Neural cell (in vitro differentiated cells): ENCODE data around the gene LINGO4. TPM values are rescaled to one million over a fixed set of nuclear protein-coding genes. Genes with fewer than 3 reads are reported as not detected.

Experiments used
- H2AFZ ChIP-seq: fragments of 200-600, 300-800 bp; sonication (generic), shearing (Covaris generic); 2 replicates; pipeline ENCODE4 v1.6.0; 2014; ENCODE audit warnings: low read depth, mild to moderate bottlenecking, antibody characterized with exemption, low read length, moderate library complexity
- H3F3A ChIP-seq: fragments of 200-600 bp; shearing (Covaris generic); 2 replicates; pipeline ENCODE4 v1.6.1; 2016; ENCODE audit warnings: mild to moderate bottlenecking, moderate library complexity, mixed read lengths, antibody characterized with exemption, low read length; ENCODE audit not compliant: insufficient read depth, poor library complexity, severe bottlenecking
- H3K27ac ChIP-seq: fragments of 200-600, 300-800 bp; sonication (generic), shearing (Covaris generic); 2 replicates; pipeline ENCODE4 v1.5.1; 2014; ENCODE audit warnings: mild to moderate bottlenecking, low read length, moderate library complexity
- H3K27me3 ChIP-seq: fragments of 300-800, 200-600 bp; sonication (generic), shearing (Covaris generic); 2 replicates; pipeline ENCODE4 v1.6.0; 2014; ENCODE audit warnings: mild to moderate bottlenecking, low read depth, low read length, moderate library complexity; ENCODE audit not compliant: insufficient read depth
- H3K36me3 ChIP-seq: fragments of 300-800, 200-600 bp; sonication (generic), shearing (Covaris generic); 2 replicates; pipeline ENCODE4 v1.5.1; 2014; ENCODE audit warnings: mild to moderate bottlenecking, antibody characterized with exemption, low read length, moderate library complexity; ENCODE audit not compliant: insufficient read depth
- H3K4me2 ChIP-seq: fragments of 300-800, 200-600 bp; sonication (generic), shearing (Covaris generic); 2 replicates; pipeline ENCODE4 v1.6.0; 2014; ENCODE audit warnings: mild to moderate bottlenecking, low read length
- H3K4me3 ChIP-seq: fragments of 300-800, 200-600 bp; sonication (generic), shearing (Covaris generic); 2 replicates; pipeline ENCODE4 v1.5.1; 2014; ENCODE audit warnings: mild to moderate bottlenecking, low read length, moderate library complexity
- H3K79me2 ChIP-seq: fragments of 200-600 bp; shearing (Covaris generic); replicated peaks from 2 replicates; pipeline ENCODE4 v1.6.0; 2014; ENCODE audit warnings: mild to moderate bottlenecking, low read length, moderate library complexity; ENCODE audit not compliant: insufficient read depth
- H3K9ac ChIP-seq: fragments of 300-800, 200-600 bp; sonication (generic), shearing (Covaris generic); 2 replicates; pipeline ENCODE4 v1.6.1; 2016; ENCODE audit warnings: mild to moderate bottlenecking, low read length, mixed read lengths
- H3K9me2 ChIP-seq: fragments of 200-600 bp; shearing (Covaris generic); 2 replicates; pipeline ENCODE4 v1.6.1; 2016; ENCODE audit warnings: mild to moderate bottlenecking, low read length, mixed read lengths; ENCODE audit not compliant: insufficient read depth
- H3K9me3 ChIP-seq: fragments of 200-600, 300-800 bp; sonication (generic), shearing (Covaris generic); 2 replicates; pipeline ENCODE4 v1.6.1; 2016; ENCODE audit warnings: mild to moderate bottlenecking, mixed run types, low read length, moderate library complexity, mixed read lengths
- H4K20me1 ChIP-seq: fragments of 200-600 bp; shearing (Covaris generic); 2 replicates; pipeline ENCODE4 v1.6.1; 2016; ENCODE audit warnings: mild to moderate bottlenecking, mixed run types; ENCODE audit not compliant: insufficient read depth
- EP300 ChIP-seq: fragments of 450-650 bp; conservative IDR thresholded peaks from 2 replicates; pipeline ENCODE4 v1.6.1; 2014; ENCODE audit warnings: antibody characterized with exemption, mild to moderate bottlenecking, moderate library complexity; ENCODE audit not compliant: poor library complexity, severe bottlenecking
- EZH2 ChIP-seq: fragments of 200-600, 300-800 bp; shearing (Covaris generic), sonication (generic); IDR thresholded peaks from 2 replicates; pipeline ENCODE4 v1.6.1; 2014; ENCODE audit warnings: antibody characterized with exemption, low read length, borderline replicate concordance, mild to moderate bottlenecking; ENCODE audit not compliant: insufficient read depth, poor library complexity, severe bottlenecking
- MXI1 ChIP-seq: fragments of 450-650 bp; conservative IDR thresholded peaks from 2 replicates; pipeline ENCODE4 v1.6.1; 2014; ENCODE audit warnings: antibody characterized with exemption, mild to moderate bottlenecking; ENCODE audit not compliant: poor library complexity, severe bottlenecking
- POLR2AphosphoS5 ChIP-seq: IDR thresholded peaks from 2 replicates; pipeline ENCODE4 v1.6.1; 2012
- RAD21 ChIP-seq: fragments of 450-650 bp; conservative IDR thresholded peaks from 2 replicates; pipeline ENCODE4 v1.6.1; 2014; ENCODE audit warnings: antibody characterized with exemption, mild to moderate bottlenecking, moderate library complexity
- SMC3 ChIP-seq: fragments of 450-650 bp; conservative IDR thresholded peaks from 2 replicates; pipeline ENCODE4 v1.6.1; 2014; ENCODE audit warnings: antibody characterized with exemption, mild to moderate bottlenecking, moderate library complexity; ENCODE audit not compliant: poor library complexity
- TAF1 ChIP-seq: IDR thresholded peaks from 2 replicates; pipeline ENCODE4 v1.6.1; 2012; ENCODE audit warnings: low read depth
- polyA plus RNA-seq: library from polyadenylated mRNA; depleted of rRNA; stranded (reverse); fragments of >200 nt; gene quantifications from 2 replicates; pipeline ENCODE4 v1.2.3, GENCODE V29; 2014
- TF ChIP-seq, protein P1 (sequence below): fragments of 450-650 bp; IDR thresholded peaks from 2 replicates; pipeline ENCODE4 v1.5.1; 2014; ENCODE audit warnings: antibody characterized with exemption, mild to moderate bottlenecking, moderate library complexity; ENCODE audit not compliant: poor library complexity, severe bottlenecking
- TF ChIP-seq, protein P2 (sequence below): IDR thresholded peaks from 2 replicates; pipeline ENCODE4 v1.6.1; 2012; ENCODE audit warnings: borderline replicate concordance

Gene LINGO4
- polyA plus RNA-seq, 1 donor from 2014 or later: not detected

DNA sequence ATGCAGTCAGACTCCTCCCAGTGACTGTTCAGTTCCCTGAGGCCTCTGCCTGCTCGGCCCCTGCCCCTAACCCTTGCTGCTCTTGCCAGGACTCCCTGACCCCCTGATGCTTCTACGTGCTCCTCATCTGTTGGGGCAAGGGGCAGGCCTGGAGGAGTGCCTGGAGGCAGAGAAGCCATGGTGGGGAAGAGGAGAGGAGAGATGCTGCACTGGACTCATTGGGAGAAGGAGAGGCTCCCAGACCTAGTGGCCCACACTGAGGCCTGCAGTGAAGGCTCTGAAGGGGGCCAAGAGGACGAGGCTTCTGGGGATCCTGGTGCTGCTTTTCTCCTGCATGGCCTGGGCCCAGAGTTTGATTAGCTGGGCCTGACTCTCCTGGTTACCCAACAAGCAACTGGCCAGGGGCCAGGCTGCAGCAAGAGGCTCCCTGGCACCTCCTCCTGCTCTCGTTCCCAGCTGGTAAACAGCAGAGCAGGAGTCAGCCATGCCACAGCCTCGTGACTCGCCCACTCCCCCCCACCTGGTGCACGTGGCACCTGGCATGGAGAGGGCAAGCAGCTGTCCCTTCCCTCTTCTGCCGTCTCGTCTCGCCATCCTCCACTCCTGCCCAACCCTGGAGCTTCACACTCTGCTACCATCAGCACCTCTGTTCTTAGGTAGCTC lies 27.2 kb upstream of the LINGO4 start:
- H3K9me2 ChIP-seq: no peaks in the 10 kb centered on the region
- TF ChIP-seq SMC3 (no peak), RAD21 (no peak), TAF1 (no peak), EZH2 (no peak), POLR2AphosphoS5 (no peak), EP300 (no peak), MXI1 (no peak)
- TF ChIP-seq, protein P1, sequence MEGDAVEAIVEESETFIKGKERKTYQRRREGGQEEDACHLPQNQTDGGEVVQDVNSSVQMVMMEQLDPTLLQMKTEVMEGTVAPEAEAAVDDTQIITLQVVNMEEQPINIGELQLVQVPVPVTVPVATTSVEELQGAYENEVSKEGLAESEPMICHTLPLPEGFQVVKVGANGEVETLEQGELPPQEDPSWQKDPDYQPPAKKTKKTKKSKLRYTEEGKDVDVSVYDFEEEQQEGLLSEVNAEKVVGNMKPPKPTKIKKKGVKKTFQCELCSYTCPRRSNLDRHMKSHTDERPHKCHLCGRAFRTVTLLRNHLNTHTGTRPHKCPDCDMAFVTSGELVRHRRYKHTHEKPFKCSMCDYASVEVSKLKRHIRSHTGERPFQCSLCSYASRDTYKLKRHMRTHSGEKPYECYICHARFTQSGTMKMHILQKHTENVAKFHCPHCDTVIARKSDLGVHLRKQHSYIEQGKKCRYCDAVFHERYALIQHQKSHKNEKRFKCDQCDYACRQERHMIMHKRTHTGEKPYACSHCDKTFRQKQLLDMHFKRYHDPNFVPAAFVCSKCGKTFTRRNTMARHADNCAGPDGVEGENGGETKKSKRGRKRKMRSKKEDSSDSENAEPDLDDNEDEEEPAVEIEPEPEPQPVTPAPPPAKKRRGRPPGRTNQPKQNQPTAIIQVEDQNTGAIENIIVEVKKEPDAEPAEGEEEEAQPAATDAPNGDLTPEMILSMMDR: no peak
- TF ChIP-seq, protein P2, sequence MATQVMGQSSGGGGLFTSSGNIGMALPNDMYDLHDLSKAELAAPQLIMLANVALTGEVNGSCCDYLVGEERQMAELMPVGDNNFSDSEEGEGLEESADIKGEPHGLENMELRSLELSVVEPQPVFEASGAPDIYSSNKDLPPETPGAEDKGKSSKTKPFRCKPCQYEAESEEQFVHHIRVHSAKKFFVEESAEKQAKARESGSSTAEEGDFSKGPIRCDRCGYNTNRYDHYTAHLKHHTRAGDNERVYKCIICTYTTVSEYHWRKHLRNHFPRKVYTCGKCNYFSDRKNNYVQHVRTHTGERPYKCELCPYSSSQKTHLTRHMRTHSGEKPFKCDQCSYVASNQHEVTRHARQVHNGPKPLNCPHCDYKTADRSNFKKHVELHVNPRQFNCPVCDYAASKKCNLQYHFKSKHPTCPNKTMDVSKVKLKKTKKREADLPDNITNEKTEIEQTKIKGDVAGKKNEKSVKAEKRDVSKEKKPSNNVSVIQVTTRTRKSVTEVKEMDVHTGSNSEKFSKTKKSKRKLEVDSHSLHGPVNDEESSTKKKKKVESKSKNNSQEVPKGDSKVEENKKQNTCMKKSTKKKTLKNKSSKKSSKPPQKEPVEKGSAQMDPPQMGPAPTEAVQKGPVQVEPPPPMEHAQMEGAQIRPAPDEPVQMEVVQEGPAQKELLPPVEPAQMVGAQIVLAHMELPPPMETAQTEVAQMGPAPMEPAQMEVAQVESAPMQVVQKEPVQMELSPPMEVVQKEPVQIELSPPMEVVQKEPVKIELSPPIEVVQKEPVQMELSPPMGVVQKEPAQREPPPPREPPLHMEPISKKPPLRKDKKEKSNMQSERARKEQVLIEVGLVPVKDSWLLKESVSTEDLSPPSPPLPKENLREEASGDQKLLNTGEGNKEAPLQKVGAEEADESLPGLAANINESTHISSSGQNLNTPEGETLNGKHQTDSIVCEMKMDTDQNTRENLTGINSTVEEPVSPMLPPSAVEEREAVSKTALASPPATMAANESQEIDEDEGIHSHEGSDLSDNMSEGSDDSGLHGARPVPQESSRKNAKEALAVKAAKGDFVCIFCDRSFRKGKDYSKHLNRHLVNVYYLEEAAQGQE: no peak
- H3K4me2 ChIP-seq: no peak overlapping the region
- no peaks in the 10 kb centered on the region for H3K36me3 ChIP-seq
- H3F3A ChIP-seq: no peaks in the 10 kb centered on the region
- H4K20me1 ChIP-seq: no peaks in the 10 kb centered on the region
- no peak overlapping the region for H2AFZ ChIP-seq
- no peak overlapping the region for H3K9ac ChIP-seq
- H3K9me3 ChIP-seq: no peaks in the 10 kb centered on the region
- H3K79me2 ChIP-seq: no peaks in the 10 kb centered on the region
- H3K27me3 ChIP-seq: peaks cover 18% of the 10 kb centered on the region
- no peak overlapping the region for H3K27ac ChIP-seq
- no peak overlapping the region for H3K4me3 ChIP-seq

DNA sequence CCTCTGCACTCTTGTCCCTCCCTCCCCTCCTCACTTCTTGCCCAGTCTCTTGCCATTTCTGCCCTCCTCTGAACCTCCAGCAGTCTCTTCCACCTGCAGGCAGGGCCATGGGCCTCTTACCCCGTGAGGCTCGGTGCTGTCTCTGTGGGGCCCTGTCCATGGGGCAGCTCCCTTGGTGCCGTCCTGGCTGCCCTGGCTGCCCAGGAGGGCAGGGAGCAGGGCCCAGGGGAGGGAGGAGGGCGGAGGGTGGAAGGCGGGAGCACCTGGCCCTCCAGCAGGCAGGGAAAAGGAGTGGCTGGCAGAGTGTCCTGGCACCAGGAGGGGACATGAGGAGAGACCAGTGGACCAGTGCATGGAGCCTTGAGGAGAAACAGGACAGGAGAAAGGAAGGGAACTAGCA lies 26.4 kb upstream of the LINGO4 start, which contains the start of gene RORC:
Gene RORC, minus strand, starts transcription at position 198 of the 400 bp plus-strand sequence. Its CDS starts 38 bp downstream, at position 160.
- H3K4me3 ChIP-seq: no peak within 1 kb of the TSS
- peaks cover 10% of the 10 kb centered on the region for H3K27me3 ChIP-seq
- H3K9me3 ChIP-seq: no peaks in the 10 kb centered on the region
- no peaks in the 10 kb centered on the region for H4K20me1 ChIP-seq
- H3K4me2 ChIP-seq: no peak within 1 kb of the TSS
- no peak within 1 kb of the TSS for H2AFZ ChIP-seq
- H3K27ac ChIP-seq: no peak within 1 kb of the TSS
- no peaks in the 10 kb centered on the region for H3K79me2 ChIP-seq
- no peak for TF ChIP-seq POLR2AphosphoS5
- no peak for TF ChIP-seq EZH2
- TF ChIP-seq, protein P2: no peak
- no peak for TF ChIP-seq RAD21
- H3F3A ChIP-seq: no peaks in the 10 kb centered on the region
- no peaks in the 10 kb centered on the region for H3K9me2 ChIP-seq
- no peak within 1 kb of the TSS for H3K9ac ChIP-seq
- no peaks in the 10 kb centered on the region for H3K36me3 ChIP-seq
